ENCODE measurements around the gene HSPB3.

Gene HSPB3

DNA sequence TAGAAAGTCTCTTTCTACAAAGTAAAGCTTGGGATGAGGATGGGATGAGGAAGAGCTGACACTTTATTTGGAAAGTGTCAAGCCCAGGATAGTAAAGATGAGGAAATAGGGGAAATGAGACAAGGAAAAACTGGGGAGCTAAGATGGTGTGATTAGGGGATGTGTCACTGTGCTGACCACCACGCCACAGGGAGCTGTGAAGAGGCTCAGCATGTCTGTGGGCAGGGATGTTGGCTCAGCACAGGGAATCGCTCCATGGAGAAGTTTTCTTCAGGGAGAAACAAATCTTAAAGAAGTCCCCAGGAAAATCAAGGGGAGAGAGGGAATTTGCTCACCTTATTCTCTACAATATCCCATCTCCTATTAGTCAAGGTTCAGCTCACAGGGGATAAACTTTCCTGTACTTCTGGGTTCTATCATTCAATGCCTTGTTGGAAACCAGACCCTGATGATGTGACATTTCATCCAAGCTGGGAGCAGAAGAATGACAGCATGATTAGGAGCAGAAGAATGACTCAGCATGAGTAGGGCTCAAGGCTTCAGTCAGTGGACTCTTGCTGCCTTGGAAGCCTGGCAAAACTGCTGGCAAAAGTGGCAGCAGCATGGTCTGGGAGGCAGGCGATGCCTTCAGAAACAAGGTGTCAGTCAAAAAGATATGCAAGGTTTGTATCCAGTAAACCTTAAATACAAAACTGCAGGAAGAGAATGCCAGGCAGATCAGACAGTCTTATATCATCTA is 4.9 kb downstream of the HSPB3 start:
- TF ChIP-seq, protein P1, sequence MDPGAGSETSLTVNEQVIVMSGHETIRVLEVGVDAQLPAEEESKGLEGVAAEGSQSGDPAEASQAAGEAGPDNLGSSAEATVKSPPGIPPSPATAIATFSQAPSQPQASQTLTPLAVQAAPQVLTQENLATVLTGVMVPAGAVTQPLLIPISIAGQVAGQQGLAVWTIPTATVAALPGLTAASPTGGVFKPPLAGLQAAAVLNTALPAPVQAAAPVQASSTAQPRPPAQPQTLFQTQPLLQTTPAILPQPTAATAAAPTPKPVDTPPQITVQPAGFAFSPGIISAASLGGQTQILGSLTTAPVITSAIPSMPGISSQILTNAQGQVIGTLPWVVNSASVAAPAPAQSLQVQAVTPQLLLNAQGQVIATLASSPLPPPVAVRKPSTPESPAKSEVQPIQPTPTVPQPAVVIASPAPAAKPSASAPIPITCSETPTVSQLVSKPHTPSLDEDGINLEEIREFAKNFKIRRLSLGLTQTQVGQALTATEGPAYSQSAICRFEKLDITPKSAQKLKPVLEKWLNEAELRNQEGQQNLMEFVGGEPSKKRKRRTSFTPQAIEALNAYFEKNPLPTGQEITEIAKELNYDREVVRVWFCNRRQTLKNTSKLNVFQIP (CRISPR knock-in tag; IDR thresholded peaks at IDR 0.05; ENCODE audit: borderline replicate concordance, low read depth) = no peak
- TF ChIP-seq ZFP3 (CRISPR knock-in tag; IDR thresholded peaks at IDR 0.05) = no peak
- peak; percentile 45 for ATAC-seq

DNA sequence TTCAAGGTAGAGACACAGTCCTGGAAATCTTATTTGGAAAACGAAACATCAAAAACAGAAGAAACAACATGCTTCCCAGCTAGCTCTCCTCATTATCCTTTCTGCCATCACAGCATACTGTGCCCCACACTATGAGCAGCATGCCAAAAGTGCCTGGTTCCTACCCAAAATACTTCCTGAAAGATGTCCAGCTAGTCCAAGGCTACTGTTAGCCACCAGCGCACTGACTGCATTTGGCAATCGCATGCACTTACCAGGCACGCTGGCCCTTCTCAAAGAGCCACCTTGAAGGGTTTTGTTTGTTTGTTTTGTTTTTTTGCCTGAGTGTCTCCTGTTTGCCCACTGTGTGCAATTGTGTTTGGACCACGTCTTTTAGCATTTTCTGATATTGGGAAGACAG is 6.8 kb downstream of the HSPB3 start:
- ATAC-seq = no peak
- TF ChIP-seq ISL1 (CRISPR knock-in tag; IDR thresholded peaks at IDR 0.05) = no peak
- TF ChIP-seq, protein P2, sequence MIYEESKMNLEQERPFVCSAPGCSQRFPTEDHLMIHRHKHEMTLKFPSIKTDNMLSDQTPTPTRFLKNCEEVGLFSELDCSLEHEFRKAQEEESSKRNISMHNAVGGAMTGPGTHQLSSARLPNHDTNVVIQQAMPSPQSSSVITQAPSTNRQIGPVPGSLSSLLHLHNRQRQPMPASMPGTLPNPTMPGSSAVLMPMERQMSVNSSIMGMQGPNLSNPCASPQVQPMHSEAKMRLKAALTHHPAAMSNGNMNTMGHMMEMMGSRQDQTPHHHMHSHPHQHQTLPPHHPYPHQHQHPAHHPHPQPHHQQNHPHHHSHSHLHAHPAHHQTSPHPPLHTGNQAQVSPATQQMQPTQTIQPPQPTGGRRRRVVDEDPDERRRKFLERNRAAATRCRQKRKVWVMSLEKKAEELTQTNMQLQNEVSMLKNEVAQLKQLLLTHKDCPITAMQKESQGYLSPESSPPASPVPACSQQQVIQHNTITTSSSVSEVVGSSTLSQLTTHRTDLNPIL (CRISPR knock-in tag; IDR thresholded peaks at IDR 0.05; ENCODE audit: low read depth) = no peak
- TF ChIP-seq CSDC2 (CRISPR knock-in tag; IDR thresholded peaks at IDR 0.05) = no peak
- TF ChIP-seq RARB (CRISPR knock-in tag; IDR thresholded peaks at IDR 0.05) = no peak
- TF ChIP-seq ZFP30 (CRISPR knock-in tag; IDR thresholded peaks at IDR 0.05) = no peak
- TF ChIP-seq, protein P3, sequence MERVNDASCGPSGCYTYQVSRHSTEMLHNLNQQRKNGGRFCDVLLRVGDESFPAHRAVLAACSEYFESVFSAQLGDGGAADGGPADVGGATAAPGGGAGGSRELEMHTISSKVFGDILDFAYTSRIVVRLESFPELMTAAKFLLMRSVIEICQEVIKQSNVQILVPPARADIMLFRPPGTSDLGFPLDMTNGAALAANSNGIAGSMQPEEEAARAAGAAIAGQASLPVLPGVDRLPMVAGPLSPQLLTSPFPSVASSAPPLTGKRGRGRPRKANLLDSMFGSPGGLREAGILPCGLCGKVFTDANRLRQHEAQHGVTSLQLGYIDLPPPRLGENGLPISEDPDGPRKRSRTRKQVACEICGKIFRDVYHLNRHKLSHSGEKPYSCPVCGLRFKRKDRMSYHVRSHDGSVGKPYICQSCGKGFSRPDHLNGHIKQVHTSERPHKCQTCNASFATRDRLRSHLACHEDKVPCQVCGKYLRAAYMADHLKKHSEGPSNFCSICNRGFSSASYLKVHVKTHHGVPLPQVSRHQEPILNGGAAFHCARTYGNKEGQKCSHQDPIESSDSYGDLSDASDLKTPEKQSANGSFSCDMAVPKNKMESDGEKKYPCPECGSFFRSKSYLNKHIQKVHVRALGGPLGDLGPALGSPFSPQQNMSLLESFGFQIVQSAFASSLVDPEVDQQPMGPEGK (CRISPR knock-in tag; IDR thresholded peaks at IDR 0.05; ENCODE audit: borderline replicate concordance) = no peak
- no peak for TF ChIP-seq TCF4 (CRISPR knock-in tag; IDR thresholded peaks at IDR 0.05; ENCODE audit: borderline replicate concordance)
- no peak for TF ChIP-seq BACH2 (CRISPR knock-in tag; IDR thresholded peaks at IDR 0.05; ENCODE audit: borderline replicate concordance)
- TF ChIP-seq, protein P4, sequence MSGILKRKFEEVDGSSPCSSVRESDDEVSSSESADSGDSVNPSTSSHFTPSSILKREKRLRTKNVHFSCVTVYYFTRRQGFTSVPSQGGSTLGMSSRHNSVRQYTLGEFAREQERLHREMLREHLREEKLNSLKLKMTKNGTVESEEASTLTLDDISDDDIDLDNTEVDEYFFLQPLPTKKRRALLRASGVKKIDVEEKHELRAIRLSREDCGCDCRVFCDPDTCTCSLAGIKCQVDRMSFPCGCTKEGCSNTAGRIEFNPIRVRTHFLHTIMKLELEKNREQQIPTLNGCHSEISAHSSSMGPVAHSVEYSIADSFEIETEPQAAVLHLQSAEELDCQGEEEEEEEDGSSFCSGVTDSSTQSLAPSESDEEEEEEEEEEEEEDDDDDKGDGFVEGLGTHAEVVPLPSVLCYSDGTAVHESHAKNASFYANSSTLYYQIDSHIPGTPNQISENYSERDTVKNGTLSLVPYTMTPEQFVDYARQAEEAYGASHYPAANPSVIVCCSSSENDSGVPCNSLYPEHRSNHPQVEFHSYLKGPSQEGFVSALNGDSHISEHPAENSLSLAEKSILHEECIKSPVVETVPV (CRISPR knock-in tag; IDR thresholded peaks at IDR 0.05) = no peak
- TF ChIP-seq, protein P1 (CRISPR knock-in tag; IDR thresholded peaks at IDR 0.05; ENCODE audit: borderline replicate concordance, low read depth) = no peak
- no peak for TF ChIP-seq ESRRG (CRISPR knock-in tag; IDR thresholded peaks at IDR 0.05)

DNA sequence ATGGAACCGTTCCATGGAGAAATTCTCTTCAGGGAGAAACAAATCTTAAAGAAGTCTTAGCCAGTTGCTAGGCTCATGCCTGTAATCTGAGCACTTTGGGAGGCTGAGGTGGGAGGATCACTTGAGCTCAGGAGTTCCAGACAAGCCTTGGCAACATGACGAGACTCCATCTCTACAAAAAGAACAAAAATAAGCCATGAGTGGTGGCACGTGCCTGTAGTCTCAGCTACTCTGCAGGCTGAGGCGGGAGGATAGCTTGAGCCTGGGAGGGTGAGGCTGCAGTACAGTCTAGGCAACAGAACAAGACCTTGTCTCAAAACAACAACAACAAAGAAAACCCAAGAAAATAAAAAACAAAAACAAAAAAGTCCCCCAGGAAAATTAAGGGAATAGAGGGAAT is 8.2 kb downstream of the HSPB3 start:
- no peak for ATAC-seq
- TF ChIP-seq, protein P5, sequence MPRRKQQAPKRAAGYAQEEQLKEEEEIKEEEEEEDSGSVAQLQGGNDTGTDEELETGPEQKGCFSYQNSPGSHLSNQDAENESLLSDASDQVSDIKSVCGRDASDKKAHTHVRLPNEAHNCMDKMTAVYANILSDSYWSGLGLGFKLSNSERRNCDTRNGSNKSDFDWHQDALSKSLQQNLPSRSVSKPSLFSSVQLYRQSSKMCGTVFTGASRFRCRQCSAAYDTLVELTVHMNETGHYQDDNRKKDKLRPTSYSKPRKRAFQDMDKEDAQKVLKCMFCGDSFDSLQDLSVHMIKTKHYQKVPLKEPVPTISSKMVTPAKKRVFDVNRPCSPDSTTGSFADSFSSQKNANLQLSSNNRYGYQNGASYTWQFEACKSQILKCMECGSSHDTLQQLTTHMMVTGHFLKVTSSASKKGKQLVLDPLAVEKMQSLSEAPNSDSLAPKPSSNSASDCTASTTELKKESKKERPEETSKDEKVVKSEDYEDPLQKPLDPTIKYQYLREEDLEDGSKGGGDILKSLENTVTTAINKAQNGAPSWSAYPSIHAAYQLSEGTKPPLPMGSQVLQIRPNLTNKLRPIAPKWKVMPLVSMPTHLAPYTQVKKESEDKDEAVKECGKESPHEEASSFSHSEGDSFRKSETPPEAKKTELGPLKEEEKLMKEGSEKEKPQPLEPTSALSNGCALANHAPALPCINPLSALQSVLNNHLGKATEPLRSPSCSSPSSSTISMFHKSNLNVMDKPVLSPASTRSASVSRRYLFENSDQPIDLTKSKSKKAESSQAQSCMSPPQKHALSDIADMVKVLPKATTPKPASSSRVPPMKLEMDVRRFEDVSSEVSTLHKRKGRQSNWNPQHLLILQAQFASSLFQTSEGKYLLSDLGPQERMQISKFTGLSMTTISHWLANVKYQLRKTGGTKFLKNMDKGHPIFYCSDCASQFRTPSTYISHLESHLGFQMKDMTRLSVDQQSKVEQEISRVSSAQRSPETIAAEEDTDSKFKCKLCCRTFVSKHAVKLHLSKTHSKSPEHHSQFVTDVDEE (CRISPR knock-in tag; IDR thresholded peaks at IDR 0.05) = no peak
- TF ChIP-seq OSR1 (CRISPR knock-in tag; IDR thresholded peaks at IDR 0.05) (no peak), CSDC2 (CRISPR knock-in tag; IDR thresholded peaks at IDR 0.05) (no peak), ARNTL (CRISPR knock-in tag; IDR thresholded peaks at IDR 0.05; ENCODE audit: borderline replicate concordance, low read depth) (no peak), ZFP3 (CRISPR knock-in tag; IDR thresholded peaks at IDR 0.05) (no peak), SNAI2 (CRISPR knock-in tag; IDR thresholded peaks at IDR 0.05) (no peak), GLIS3 (CRISPR knock-in tag; IDR thresholded peaks at IDR 0.05) (no peak), ZNF565 (CRISPR knock-in tag; conservative IDR thresholded peaks at IDR 0.05; ENCODE audit: low read depth) (no peak), ZFP30 (CRISPR knock-in tag; IDR thresholded peaks at IDR 0.05) (no peak), TCF4 (CRISPR knock-in tag; IDR thresholded peaks at IDR 0.05; ENCODE audit: borderline replicate concordance) (no peak), RARB (CRISPR knock-in tag; IDR thresholded peaks at IDR 0.05) (no peak)
- TF ChIP-seq, protein P1 (CRISPR knock-in tag; IDR thresholded peaks at IDR 0.05; ENCODE audit: borderline replicate concordance, low read depth) = no peak
- TF ChIP-seq, protein P4 (CRISPR knock-in tag; IDR thresholded peaks at IDR 0.05) = no peak
- TF ChIP-seq, protein P2 (CRISPR knock-in tag; IDR thresholded peaks at IDR 0.05; ENCODE audit: low read depth) = no peak

Measured in SK-N-SH treated with all-trans-retinoic acid at 6 μM for 48 hours (cell line).